B cell (primary cell): ENCODE data around the gene SYMPK. TPM values are rescaled to one million over a fixed set of nuclear protein-coding genes. Genes with fewer than 3 reads are reported as not detected.

ENCODE experiments used
- ATAC-seq: fragments of 200-7000 bp; cut with Tn5 transposase; one replicate; pipeline ENCODE4 v1.10.0; 2021; ENCODE audit warnings: low read depth, mild to moderate bottlenecking, moderate number of reproducible peaks, moderate library complexity
- CTCF ChIA-PET: fragments of 350-600 bp; sonication (Branson Sonifier 250); formaldehyde crosslinking; loops from one replicate; lab custom pipeline; 2021; ENCODE audit warnings: antibody characterized with exemption, inconsistent platforms; lab: Charles Lee
- POLR2A ChIA-PET: fragments of 350-600 bp; sonication (Branson Sonifier 250); formaldehyde crosslinking; loops from one replicate; lab custom pipeline; 2021; ENCODE audit warnings: antibody characterized with exemption; lab: Charles Lee
- DNase-seq: peaks from one replicate; pipeline ENCODE4 v3.0.0; 2013
- H2AFZ ChIP-seq: 2 replicates; pipeline ENCODE4 v1.6.1; 2012; ENCODE audit warnings: mild to moderate bottlenecking, low read depth, low read length; ENCODE audit not compliant: insufficient read depth, poor library complexity, severe bottlenecking
- H3K27ac ChIP-seq, 2 donors: 1 replicate in 1 of 2; 2 replicates in 1 of 2; pipeline ENCODE4 v1.5.1; 2012 to 2013; ENCODE audit warnings: low read length in 2 of 2, mild to moderate bottlenecking in 2 of 2, moderate library complexity in 1 of 2
- H3K27me3 ChIP-seq, 4 experiments: fragments of 200-600 bp in 1 of 4; sonication (generic) in 1 of 4; replicated peaks in 1 of 4; 1 replicate in 2 of 4; 2 replicates in 2 of 4; pipeline versions ENCODE4 v1.6.1 to v1.7.0; 2013 to 2016; ENCODE audit warnings: low read length in 3 of 4, mild to moderate bottlenecking in 2 of 4, mixed read lengths in 1 of 4, moderate library complexity in 1 of 4; ENCODE audit not compliant: insufficient read depth in 4 of 4, control insufficient read depth in 3 of 4; ENCODE audit errors: control extremely low read depth in 1 of 4
- H3K36me3 ChIP-seq, 2 experiments: replicated peaks in 1 of 2; 1 replicate in 1 of 2; 2 replicates in 1 of 2; pipeline versions ENCODE4 v1.6.1 to v1.7.1; 2013; ENCODE audit warnings: low read length in 1 of 2; ENCODE audit not compliant: insufficient read depth in 2 of 2, control insufficient read depth in 1 of 2; ENCODE audit errors: control extremely low read depth in 1 of 2, extremely low read depth in 1 of 2
- H3K4me1 ChIP-seq, 2 donors: fragments of 200-600 bp in 1 of 2; sonication (generic) in 1 of 2; 1 replicate in 1 of 2; 2 replicates in 1 of 2; pipeline versions ENCODE4 v1.5.1 to v1.6.1; 2013 to 2017; ENCODE audit warnings: low read length in 2 of 2; ENCODE audit not compliant: control insufficient read depth in 2 of 2, insufficient read depth in 2 of 2
- H3K4me2 ChIP-seq: replicated peaks from 2 replicates; pipeline ENCODE3; 2012; ENCODE audit warnings: mild to moderate bottlenecking, low read depth, low read length; ENCODE audit not compliant: poor library complexity, severe bottlenecking
- H3K4me3 ChIP-seq, 5 experiments: fragments of 200-600 bp in 1 of 5; sonication (generic) in 1 of 5; 1 replicate in 3 of 5; 2 replicates in 2 of 5; pipeline versions ENCODE4 v1.5.1 to v1.7.0; 2011 to 2016; ENCODE audit warnings: low read length in 4 of 5, mild to moderate bottlenecking in 4 of 5, low read depth in 2 of 5, control low read depth in 1 of 5, moderate library complexity in 1 of 5; ENCODE audit not compliant: insufficient read depth in 1 of 5; ENCODE audit errors: control extremely low read depth in 1 of 5, extremely low read depth in 1 of 5
- H3K79me2 ChIP-seq: fragments of 200-600 bp; sonication (generic); one replicate; pipeline ENCODE4 v1.6.0; 2016; ENCODE audit warnings: low read length; ENCODE audit not compliant: control insufficient read depth, insufficient read depth
- H3K9ac ChIP-seq: fragments of 200-600 bp; sonication (generic); 2 replicates; pipeline ENCODE4 v1.6.1; 2017; ENCODE audit warnings: mild to moderate bottlenecking, low read length, moderate library complexity
- H3K9me3 ChIP-seq, 3 donors: one replicate each; pipeline versions ENCODE4 v1.6.1 to v1.7.1; 2013; ENCODE audit warnings: low read length in 2 of 3; ENCODE audit not compliant: control insufficient read depth in 2 of 3, insufficient read depth in 1 of 3; ENCODE audit errors: control extremely low read depth in 1 of 3
- H4K20me1 ChIP-seq: 2 replicates; pipeline ENCODE4 v1.6.0; 2012; ENCODE audit warnings: mild to moderate bottlenecking, low read length; ENCODE audit not compliant: insufficient read depth, control insufficient read depth, poor library complexity, severe bottlenecking
- H3K27ac Mint-ChIP-seq: one replicate; pipeline ENCODE4 v1.8.0; 2021; ENCODE audit warnings: mixed read lengths
- H3K27me3 Mint-ChIP-seq: one replicate; pipeline ENCODE4 v1.8.0; 2021; ENCODE audit warnings: mixed read lengths
- H3K4me1 Mint-ChIP-seq: one replicate; pipeline ENCODE4 v1.8.0; 2021; ENCODE audit warnings: mixed read lengths
- H3K4me3 Mint-ChIP-seq: one replicate; pipeline ENCODE4 v1.8.0; 2021; ENCODE audit warnings: mixed read lengths
- H3K9me3 Mint-ChIP-seq: one replicate; pipeline ENCODE4 v1.8.0; 2022; ENCODE audit warnings: mixed read lengths; ENCODE audit not compliant: insufficient read depth
- CTCF ChIP-seq: fragments of 200-600 bp; IDR thresholded peaks from one replicate; pipeline ENCODE4 v1.8.0; 2022; ENCODE audit warnings: antibody characterized with exemption, mild to moderate bottlenecking
- EZH2 ChIP-seq: IDR thresholded peaks from 2 replicates; pipeline ENCODE4 v1.6.1; 2012; ENCODE audit warnings: borderline replicate concordance, low read depth, mild to moderate bottlenecking, moderate library complexity, low read length; ENCODE audit not compliant: insufficient read depth, poor library complexity, severe bottlenecking
- WGBS: methylation state at CpG from one replicate; pipeline ENCODE4 v1.1.5; 2013; ENCODE audit warnings: missing lambda C conversion rate; ENCODE audit not compliant: insufficient coverage; 5-methylcytosine and 5-hydroxymethylcytosine counted together
- intact Hi-C: fragments of 100-400 bp; cut with micrococcal nuclease; formaldehyde crosslinking; loops from one replicate; pipeline ENCODE4 v1.10.0; 2022
- polyA plus RNA-seq: library from polyadenylated mRNA; depleted of rRNA; stranded (reverse); fragments of >200 nt; gene quantifications from 2 replicates; pipeline ENCODE4 v1.2.3, GENCODE V29; 2012
- total RNA-seq, 2 donors: library from RNA; stranded (reverse); fragments of 120-200 nt in 1 of 2; gene quantifications; 1 replicate in 1 of 2; 2 replicates in 1 of 2; pipeline versions ENCODE4 v1.2.3 to v1.2.4, GENCODE V29; 2013 to 2022

Gene SYMPK
- total and polyA plus RNA-seq, 2 donors (not counting 1 experiment from before 2014, with no cell fraction given): 119 to 138 TPM

GRCh38 chr19:45848922-45849321 lies 14.0 kb downstream of the SYMPK start:
- no peak for DNase-seq
- H3K4me2 ChIP-seq: no peak overlapping the region
- POLR2A ChIA-PET: no interaction called here

GRCh38 chr19:45847663-45848062 lies 15.3 kb downstream of the SYMPK start:
- no peak overlapping the region for H3K4me3 ChIP-seq
- WGBS: 100% methylated on average over 12 of the region's 13 CpGs
- ATAC-seq (no peak), DNase-seq (no peak)
- TF ChIP-seq CTCF (no peak), EZH2 (no peak)
- no peak overlapping the region for H3K4me2 ChIP-seq
- no peak overlapping the region for H2AFZ ChIP-seq
- no peaks in the 10 kb centered on the region for H3K9me3 Mint-ChIP-seq
- intact Hi-C loops: no loop called here
- H3K27ac Mint-ChIP-seq: no peak overlapping the region
- no peaks in the 10 kb centered on the region for H3K4me1 Mint-ChIP-seq
- POLR2A ChIA-PET: no interaction called here
- H3K27me3 ChIP-seq: no peaks in the 10 kb centered on the region
- no peaks in the 10 kb centered on the region for H3K4me1 ChIP-seq
- no peak overlapping the region for H3K9ac ChIP-seq
- CTCF ChIA-PET: interaction anchor here (0.7 kb wide), 1 partner anchor 31 kb away, joined by 3 read pairs; no protein-coding TSS in a partner anchor
- peaks cover 3% of the 10 kb centered on the region for H4K20me1 ChIP-seq
- no peaks in the 10 kb centered on the region for H3K9me3 ChIP-seq
- no peak overlapping the region for H3K4me3 Mint-ChIP-seq
- H3K79me2 ChIP-seq: peaks cover 41% of the 10 kb centered on the region
- H3K27ac ChIP-seq: no peak overlapping the region
- H3K27me3 Mint-ChIP-seq: no peaks in the 10 kb centered on the region
- H3K36me3 ChIP-seq: peaks cover 22 to 83% of the 10 kb centered on the region in 2 experiments

More at GRCh38 chr19:45848922-45849321, 14.0 kb downstream of the SYMPK start:
- no peak for ATAC-seq
- Mint-ChIP-seq H3K4me1 (no peaks in the 10 kb centered on the region), H3K9me3 (no peaks in the 10 kb centered on the region), H3K27me3 (no peaks in the 10 kb centered on the region), H3K4me3 (no peak overlapping the region), H3K27ac (no peak overlapping the region)
- TF ChIP-seq EZH2 (no peak), CTCF (peak; percentile 17)
- H3K4me1 ChIP-seq: no peaks in the 10 kb centered on the region
- intact Hi-C loops: no loop called here
- H3K27ac ChIP-seq: no peak overlapping the region
- peaks cover 13 to 82% of the 10 kb centered on the region in 2 experiments for H3K36me3 ChIP-seq
- H3K9ac ChIP-seq: no peak overlapping the region
- no peaks in the 10 kb centered on the region for H3K27me3 ChIP-seq
- no peaks in the 10 kb centered on the region for H3K9me3 ChIP-seq
- H4K20me1 ChIP-seq: peaks cover 8% of the 10 kb centered on the region
- WGBS: 100% methylated on average over 1 of the region's 4 CpGs
- no peak overlapping the region for H2AFZ ChIP-seq
- CTCF ChIA-PET: interaction anchor here (1.3 kb wide), 1 partner anchor 50 kb away, joined by 4 read pairs; no protein-coding TSS in a partner anchor
- H3K4me3 ChIP-seq: no peak overlapping the region
- peaks cover 45% of the 10 kb centered on the region for H3K79me2 ChIP-seq
